ENCODE results near the gene TCF7L2. TPM values are rescaled to one million over a fixed set of nuclear protein-coding genes. Genes with fewer than 3 reads are reported as not detected.

Gene TCF7L2
- polyA plus RNA-seq, 3 donors, result 2.1 to 23.5 (median 6.1) TPM

DNA sequence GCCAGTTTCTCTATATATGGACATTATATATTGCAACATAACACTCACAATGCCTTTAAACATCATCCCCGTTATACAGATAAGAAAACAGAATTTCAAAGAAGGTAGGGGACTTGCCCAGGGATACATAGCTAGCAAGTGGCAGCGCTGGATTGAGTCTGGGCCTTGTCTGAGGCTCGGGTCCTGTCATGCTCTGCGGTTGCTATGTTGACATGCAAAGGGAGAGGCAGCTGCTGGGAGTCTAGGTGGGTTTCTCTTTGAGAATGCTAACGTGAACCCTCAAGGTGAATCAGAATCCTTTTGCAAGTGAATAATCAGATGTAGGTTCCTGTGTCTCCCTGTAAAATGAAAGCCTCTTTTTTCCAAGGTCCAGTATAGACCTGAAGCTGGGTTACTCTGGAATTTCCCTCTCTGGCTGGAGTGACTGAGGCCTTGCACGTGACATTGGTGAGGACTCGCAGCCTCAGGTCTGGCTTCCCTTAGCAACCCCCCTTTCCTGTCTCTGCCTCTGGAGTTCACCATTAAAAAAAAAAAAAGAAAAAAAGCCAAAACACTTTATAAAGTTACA, 38.9 kb downstream of the TCF7L2 start:
- H3K4me3 ChIP-seq (replicated peaks in 1 of 3; ENCODE audit: low read depth in 2 of 3, low read length in 3 of 3), result no peak overlapping the region
- H3K27ac ChIP-seq (ENCODE audit: low read depth in 1 of 2, low read length in 2 of 2), result no peak overlapping the region
- H3K27ac Mint-ChIP-seq, result peak overlapping the region in 1 of 7 donors; percentile 25
- peaks cover 0 to 3% of the 10 kb centered on the region in 2 donors for H3K27me3 ChIP-seq (ENCODE audit: control insufficient read depth in 2 of 2, insufficient read depth in 2 of 2, low read length in 2 of 2)
- no peak for TF ChIP-seq CTCF (IDR thresholded peaks at IDR 0.05)
- no peak overlapping the region for H3K9ac ChIP-seq (ENCODE audit: insufficient read depth, low read length, poor library complexity, severe bottlenecking)
- 95% methylated on average over 4 of the region's 7 CpGs for WGBS (ENCODE audit: insufficient coverage)
- peaks cover 28 to 45% of the 10 kb centered on the region in 2 donors for H3K36me3 Mint-ChIP-seq
- H2AFZ ChIP-seq (ENCODE audit: insufficient read depth, low read depth, low read length, poor library complexity, severe bottlenecking), result no peak overlapping the region
- intact Hi-C loops (cut with micrococcal nuclease), result no loop called here
- H3K36me3 ChIP-seq (replicated peaks in 1 of 2; ENCODE audit: control insufficient read depth in 1 of 2, insufficient read depth in 2 of 2, low read length in 2 of 2), result no peaks in the 10 kb centered on the region
- H3K9me3 Mint-ChIP-seq, result no peaks in the 10 kb centered on the region
- H3K9me3 ChIP-seq (replicated peaks in 1 of 2; ENCODE audit: control insufficient read depth in 1 of 2, insufficient read depth in 1 of 2, low read length in 2 of 2), result no peaks in the 10 kb centered on the region
- H4K20me1 ChIP-seq (ENCODE audit: insufficient read depth, low read length), result peaks cover 99% of the 10 kb centered on the region
- peaks cover 23% of the 10 kb centered on the region for H3K4me1 Mint-ChIP-seq
- no peak overlapping the region for H3K4me3 Mint-ChIP-seq
- H3K4me2 ChIP-seq (replicated peaks; ENCODE audit: extremely low read depth, low read length, poor library complexity, severe bottlenecking), result no peak overlapping the region
- peak in 1 of 3 donors; percentile 40 for DNase-seq
- H3K27me3 Mint-ChIP-seq (ENCODE audit: low read depth in 3 of 3), result peaks cover 2 to 12% (median 3%) of the 10 kb centered on the region in 3 donors
- H3K79me2 ChIP-seq (ENCODE audit: insufficient read depth, low read length), result no peaks in the 10 kb centered on the region
- H3K4me1 ChIP-seq (ENCODE audit: control insufficient read depth in 1 of 2, insufficient read depth in 2 of 2, low read length in 2 of 2), result peaks cover 17 to 21% of the 10 kb centered on the region in 2 donors

DNA sequence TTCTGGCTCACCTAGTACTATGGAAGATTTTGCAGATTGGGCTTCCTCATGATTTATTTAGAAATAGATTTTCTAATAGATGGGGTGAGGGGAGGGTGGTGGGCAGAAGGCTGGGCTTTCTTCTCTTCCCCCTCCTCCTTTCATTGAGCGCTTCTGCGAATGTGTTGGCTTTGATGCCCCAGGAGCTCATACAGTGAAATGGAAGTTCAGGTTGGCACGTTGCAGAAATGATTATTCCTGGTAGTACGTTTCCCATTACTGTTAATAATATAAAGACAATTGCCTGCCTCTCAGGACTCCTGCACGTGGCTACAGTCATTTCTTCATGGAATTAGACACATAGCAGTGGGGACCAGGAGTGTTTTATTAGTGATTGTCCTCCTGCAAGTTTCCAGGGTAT, 39.8 kb downstream of the TCF7L2 start:
- H4K20me1 ChIP-seq (ENCODE audit: insufficient read depth, low read length), result peaks cover 99% of the 10 kb centered on the region
- H3K9ac ChIP-seq (ENCODE audit: insufficient read depth, low read length, poor library complexity, severe bottlenecking), result no peak overlapping the region
- DNase-seq, result no peak
- no peak overlapping the region for H3K27ac ChIP-seq (ENCODE audit: low read depth in 1 of 2, low read length in 2 of 2)
- no peaks in the 10 kb centered on the region for H3K36me3 ChIP-seq (replicated peaks in 1 of 2; ENCODE audit: control insufficient read depth in 1 of 2, insufficient read depth in 2 of 2, low read length in 2 of 2)
- H3K4me1 ChIP-seq (ENCODE audit: control insufficient read depth in 1 of 2, insufficient read depth in 2 of 2, low read length in 2 of 2), result peaks cover 17 to 21% of the 10 kb centered on the region in 2 donors
- no peak overlapping the region for H2AFZ ChIP-seq (ENCODE audit: insufficient read depth, low read depth, low read length, poor library complexity, severe bottlenecking)
- Mint-ChIP-seq H3K9me3 (no peaks in the 10 kb centered on the region), H3K4me1 (peaks cover 23% of the 10 kb centered on the region), H3K36me3 (peaks cover 25 to 45% of the 10 kb centered on the region in 2 donors), H3K4me3 (no peak overlapping the region), H3K27me3 (ENCODE audit: low read depth in 3 of 3) (peaks cover 2 to 12% (median 3%) of the 10 kb centered on the region in 3 donors), H3K27ac (no peak overlapping the region)
- H3K4me3 ChIP-seq (replicated peaks in 1 of 3; ENCODE audit: low read depth in 2 of 3, low read length in 3 of 3), result no peak overlapping the region
- intact Hi-C loops (cut with micrococcal nuclease), result no loop called here
- no peaks in the 10 kb centered on the region for H3K27me3 ChIP-seq (ENCODE audit: control insufficient read depth in 2 of 2, insufficient read depth in 2 of 2, low read length in 2 of 2)
- WGBS (ENCODE audit: insufficient coverage), result no CpG with 5 or more reads among the region's 5 CpGs
- no peak for TF ChIP-seq CTCF (IDR thresholded peaks at IDR 0.05)
- H3K9me3 ChIP-seq (replicated peaks in 1 of 2; ENCODE audit: control insufficient read depth in 1 of 2, insufficient read depth in 1 of 2, low read length in 2 of 2), result no peaks in the 10 kb centered on the region
- no peaks in the 10 kb centered on the region for H3K79me2 ChIP-seq (ENCODE audit: insufficient read depth, low read length)
- H3K4me2 ChIP-seq (replicated peaks; ENCODE audit: extremely low read depth, low read length, poor library complexity, severe bottlenecking), result no peak overlapping the region
